Prostate gland (tissue), 2 donors: ENCODE data around the gene CMPK2.

Experiments
- CTCF ChIP-seq, 4 experiments: fragments of 200-600 bp in 2 of 4; fragments of 450-650 bp in 2 of 4; sonication (generic) in 2 of 4; IDR thresholded peaks; 1 replicate in 3 of 4; 2 replicates in 1 of 4; pipeline ENCODE4 v1.5.1; 2016 to 2019; ENCODE audit warnings: antibody characterized with exemption in 4 of 4, mild to moderate bottlenecking in 2 of 4, moderate library complexity in 2 of 4
- POLR2A ChIP-seq: fragments of 450-650 bp; IDR thresholded peaks from one replicate; pipeline ENCODE4 v1.6.1; 2016; ENCODE audit warnings: antibody characterized with exemption, mild to moderate bottlenecking
- POLR2AphosphoS5 ChIP-seq: sonication (generic); formaldehyde crosslinking; IDR thresholded peaks from one replicate; pipeline ENCODE4 v1.6.1; 2017; ENCODE audit warnings: antibody characterized with exemption

GRCh38 chr2:6888724-6889123 lies 23.0 kb upstream of the CMPK2 start:
- TF ChIP-seq CTCF (IDR thresholded peaks at IDR 0.05) = no peak
- no peak for TF ChIP-seq POLR2A
- TF ChIP-seq POLR2AphosphoS5 = no peak
